HG02981 (cell line): Measurements from ENCODE around the gene BCAS3.

ENCODE experiments used
- ATAC-seq: cut with Tn5 transposase; IDR thresholded peaks from one replicate; pipeline ENCODE4 v1.9.1; 2021; ENCODE audit warnings: mild to moderate bottlenecking, moderate library complexity; ENCODE audit not compliant: unreplicated experiment

BCAS3 gene

GRCh38 chr17:61384692-61385576, 707.3 kb downstream of the BCAS3 start:
- no peak for ATAC-seq

- no peak for ATAC-seq
Observed at GRCh38 chr17:61385577-61386236, 708.1 kb downstream of the BCAS3 start.

GRCh38 chr17:61386251-61386650, 708.6 kb downstream of the BCAS3 start:
- ATAC-seq: no peak

GRCh38 chr17:61387011-61387410, 709.4 kb downstream of the BCAS3 start:
- no peak for ATAC-seq

GRCh38 chr17:61387511-61388305, 710.1 kb downstream of the BCAS3 start:
- no peak for ATAC-seq

- no peak for ATAC-seq
Observed at GRCh38 chr17:61388561-61389356, 711.1 kb downstream of the BCAS3 start.

GRCh38 chr17:61389670-61390478, 712.2 kb downstream of the BCAS3 start:
- no peak for ATAC-seq

- ATAC-seq: no peak
Observed at GRCh38 chr17:61390479-61390791, 712.8 kb downstream of the BCAS3 start.

GRCh38 chr17:61391595-61392291, 714.1 kb downstream of the BCAS3 start:
- ATAC-seq: no peak

- no peak for ATAC-seq
Observed at GRCh38 chr17:61392679-61393078, 715.0 kb downstream of the BCAS3 start.

GRCh38 chr17:61393550-61393903, 715.9 kb downstream of the BCAS3 start:
- no peak for ATAC-seq

GRCh38 chr17:61393904-61394629, 716.4 kb downstream of the BCAS3 start:
- no peak for ATAC-seq

- ATAC-seq: no peak
Observed at GRCh38 chr17:61394630-61395408, 717.2 kb downstream of the BCAS3 start.

GRCh38 chr17:61395409-61395982, 717.8 kb downstream of the BCAS3 start:
- no peak for ATAC-seq

- no peak for ATAC-seq
Observed at GRCh38 chr17:61395983-61396585, 718.4 kb downstream of the BCAS3 start.

GRCh38 chr17:61396586-61397085, 719.0 kb downstream of the BCAS3 start:
- no peak for ATAC-seq
